CD4-positive, alpha-beta memory T cell (primary cell): ENCODE measurements around the gene GDPD1. TPM values are rescaled to one million over a fixed set of nuclear protein-coding genes. Genes with fewer than 3 reads are reported as not detected.
A peak's percentile ranks its signal among the peaks of the same experiment; 100 is the strongest.

Source experiments
- CTCF ChIA-PET: fragments of 350-600 bp; sonication (Branson Sonifier 250); formaldehyde crosslinking; loops from one replicate; lab custom pipeline; 2021; ENCODE audit warnings: inconsistent platforms; ENCODE audit not compliant: partially characterized antibody; lab: Charles Lee
- POLR2A ChIA-PET: fragments of 350-600 bp; sonication (Branson Sonifier 250); formaldehyde crosslinking; loops from one replicate; lab custom pipeline; 2021; ENCODE audit not compliant: partially characterized antibody; lab: Charles Lee
- DNase-seq, 5 donors: peaks; one replicate each; pipeline versions ENCODE4 v3.0.0 to v3.0.0-alpha.2; 2020 to 2022; ENCODE audit warnings: mixed read lengths in 1 of 5
- H3K27ac ChIP-seq: one replicate; pipeline ENCODE4 v1.7.0; 2013; ENCODE audit warnings: low read depth, low read length
- H3K27me3 ChIP-seq: 2 replicates; pipeline ENCODE4 v1.7.0; 2013; ENCODE audit warnings: mild to moderate bottlenecking, low read length, moderate library complexity; ENCODE audit not compliant: insufficient read depth
- H3K36me3 ChIP-seq: 2 replicates; pipeline ENCODE4 v1.7.0; 2013; ENCODE audit warnings: mild to moderate bottlenecking, low read length, moderate library complexity; ENCODE audit not compliant: insufficient read depth
- H3K4me1 ChIP-seq: 2 replicates; pipeline ENCODE4 v1.7.0; 2013; ENCODE audit warnings: mild to moderate bottlenecking, low read length, moderate library complexity; ENCODE audit not compliant: insufficient read depth
- H3K4me3 ChIP-seq, 2 donors: one replicate each; pipeline ENCODE4 v1.7.0; 2013; ENCODE audit warnings: low read length in 2 of 2, mild to moderate bottlenecking in 1 of 2
- H3K9me3 ChIP-seq, 2 donors: one replicate each; pipeline ENCODE4 v1.7.0; 2013; ENCODE audit warnings: low read length in 2 of 2, control low read depth in 1 of 2; ENCODE audit not compliant: control insufficient read depth in 1 of 2
- H3K27ac Mint-ChIP-seq, 7 donors: one replicate each; pipeline ENCODE4 v1.8.0; 2020 to 2021; ENCODE audit warnings: mixed read lengths in 7 of 7, mild to moderate bottlenecking in 6 of 7, inconsistent platforms in 3 of 7, moderate library complexity in 3 of 7
- H3K27me3 Mint-ChIP-seq, 2 donors: one replicate each; pipeline ENCODE4 v1.8.0; 2020 to 2021; ENCODE audit warnings: mixed read lengths in 2 of 2
- H3K36me3 Mint-ChIP-seq, 2 donors: one replicate each; pipeline ENCODE4 v1.8.0; 2020 to 2021; ENCODE audit warnings: mixed read lengths in 2 of 2, inconsistent platforms in 1 of 2, mild to moderate bottlenecking in 1 of 2
- H3K4me1 Mint-ChIP-seq, 4 donors: one replicate each; pipeline ENCODE4 v1.8.0; 2020 to 2021; ENCODE audit warnings: mixed read lengths in 4 of 4, mild to moderate bottlenecking in 1 of 4
- H3K4me3 Mint-ChIP-seq, 8 donors: one replicate each; pipeline ENCODE4 v1.8.0; 2020 to 2021; ENCODE audit warnings: mixed read lengths in 8 of 8, mild to moderate bottlenecking in 7 of 8, moderate library complexity in 6 of 8, inconsistent platforms in 3 of 8
- H3K9me3 Mint-ChIP-seq, 8 donors: one replicate each; pipeline ENCODE4 v1.8.0; 2020 to 2021; ENCODE audit warnings: mixed read lengths in 8 of 8, mild to moderate bottlenecking in 5 of 8, inconsistent platforms in 3 of 8, moderate library complexity in 1 of 8
- intact Hi-C: fragments of 100-400 bp; cut with micrococcal nuclease; formaldehyde crosslinking; loops from one replicate; pipeline ENCODE4 v1.15.1; 2023
- polyA plus RNA-seq, 2 donors: library from polyadenylated mRNA; unstranded; fragments of 300-500 nt; fragmentation: Illumina TruSeq; gene quantifications; one replicate each; pipeline ENCODE4 v1.2.3, GENCODE V29; 2021
- total RNA-seq, 2 experiments: library from RNA; stranded (reverse); gene quantifications; one replicate each; pipeline ENCODE4 v1.2.3, GENCODE V29; 2021

The GDPD1 gene
- total and polyA plus RNA-seq, 4 experiments from 2014 or later = 0.88 to 5.3 (median 3.6) TPM

DNA sequence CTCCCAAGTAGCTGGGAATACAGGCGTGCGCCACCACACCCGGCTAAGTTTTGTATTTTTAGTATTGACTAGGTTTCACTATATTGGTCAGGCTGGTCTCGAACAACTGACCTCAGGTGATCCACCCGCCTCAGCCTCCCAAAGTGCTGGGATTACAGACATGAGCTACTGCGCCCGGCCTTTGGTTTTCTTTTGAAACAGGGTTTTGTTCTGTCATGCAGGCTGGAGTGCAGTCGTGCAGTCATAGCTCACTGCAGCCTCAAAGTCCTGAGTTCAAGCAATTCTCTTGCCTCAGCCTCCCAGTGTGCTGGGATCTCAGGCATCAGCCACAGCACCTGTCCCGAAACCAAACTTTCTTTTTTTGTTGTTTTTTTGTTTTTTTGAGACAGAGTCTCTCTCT is 39.7 kb upstream of the GDPD1 start:
- CTCF ChIA-PET = interaction anchor here (0.7 kb wide), 1 partner anchor 679 kb away, joined by 3 read pairs; no protein-coding TSS in a partner anchor
- Mint-ChIP-seq H3K27me3 (no peaks in the 10 kb centered on the region), H3K4me1 (peaks cover 0 to 4% (median 0%) of the 10 kb centered on the region in 4 donors), H3K36me3 (no peaks in the 10 kb centered on the region), H3K9me3 (no peaks in the 10 kb centered on the region), H3K27ac (no peak overlapping the region), H3K4me3 (no peak overlapping the region)
- no peak for DNase-seq
- Histone ChIP-seq H3K4me1 (no peaks in the 10 kb centered on the region), H3K9me3 (no peaks in the 10 kb centered on the region), H3K27ac (no peak overlapping the region), H3K4me3 (no peak overlapping the region), H3K27me3 (no peaks in the 10 kb centered on the region), H3K36me3 (no peaks in the 10 kb centered on the region)
- intact Hi-C loops = no loop called here
- POLR2A ChIA-PET = no interaction called here

DNA sequence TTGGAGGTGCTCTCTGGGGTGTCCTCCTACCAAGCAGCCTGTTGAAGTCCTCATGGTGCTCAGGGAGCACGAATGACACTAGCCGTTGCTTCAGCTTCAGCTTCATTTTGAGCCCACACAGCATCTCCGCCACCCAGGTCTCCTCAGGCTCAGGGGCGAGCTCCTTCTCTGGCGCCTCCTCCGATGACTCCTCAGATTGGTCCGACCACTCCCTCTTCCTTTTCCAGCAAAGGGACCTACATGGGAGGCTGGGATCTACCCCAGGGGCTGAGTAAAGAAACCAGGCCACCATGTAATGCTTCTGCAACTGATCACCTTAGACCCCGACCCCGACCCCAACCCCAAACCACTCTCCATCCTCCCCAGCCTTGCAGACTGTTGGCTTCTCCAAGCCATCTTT is 38.8 kb upstream of the GDPD1 start:
- H3K36me3 Mint-ChIP-seq = no peaks in the 10 kb centered on the region
- no peak overlapping the region for H3K4me3 ChIP-seq
- peaks cover 0 to 2% (median 0%) of the 10 kb centered on the region in 4 donors for H3K4me1 Mint-ChIP-seq
- intact Hi-C loops = no loop called here
- H3K27me3 ChIP-seq = no peaks in the 10 kb centered on the region
- no peak overlapping the region for H3K27ac Mint-ChIP-seq
- H3K9me3 Mint-ChIP-seq = no peaks in the 10 kb centered on the region
- no peak overlapping the region for H3K27ac ChIP-seq
- DNase-seq = no peak
- ChIA-PET POLR2A (no interaction called here), CTCF (interaction anchor here (0.6 kb wide), 1 partner anchor 986 kb away, joined by 4 read pairs; no protein-coding TSS in a partner anchor)
- no peaks in the 10 kb centered on the region for H3K36me3 ChIP-seq
- no peaks in the 10 kb centered on the region for H3K4me1 ChIP-seq
- H3K9me3 ChIP-seq = no peaks in the 10 kb centered on the region
- no peak overlapping the region for H3K4me3 Mint-ChIP-seq
- H3K27me3 Mint-ChIP-seq = no peaks in the 10 kb centered on the region

- DNase-seq = no peak
- Mint-ChIP-seq H3K27me3 (no peaks in the 10 kb centered on the region), H3K9me3 (no peaks in the 10 kb centered on the region), H3K4me1 (no peaks in the 10 kb centered on the region), H3K27ac (peak overlapping the region in 1 of 7 donors; percentile 31), H3K4me3 (no peak overlapping the region), H3K36me3 (no peaks in the 10 kb centered on the region)
- Histone ChIP-seq H3K27ac (no peak overlapping the region), H3K9me3 (no peaks in the 10 kb centered on the region), H3K27me3 (no peaks in the 10 kb centered on the region), H3K36me3 (no peaks in the 10 kb centered on the region), H3K4me1 (no peaks in the 10 kb centered on the region), H3K4me3 (no peak overlapping the region)
- CTCF ChIA-PET = no interaction called here
- intact Hi-C loops = no loop called here
- POLR2A ChIA-PET = interaction anchor here (0.6 kb wide), 1 partner anchor 23 kb away, joined by 3 read pairs; no protein-coding TSS in a partner anchor
Measured at GRCh38 chr17:59185997-59186396, 34.3 kb upstream of the GDPD1 start.

- Histone ChIP-seq H3K36me3 (no peaks in the 10 kb centered on the region), H3K4me3 (no peak overlapping the region), H3K27ac (no peak overlapping the region), H3K27me3 (no peaks in the 10 kb centered on the region), H3K4me1 (no peaks in the 10 kb centered on the region), H3K9me3 (no peaks in the 10 kb centered on the region)
- no peak for DNase-seq
- H3K27me3 Mint-ChIP-seq = no peaks in the 10 kb centered on the region
- POLR2A ChIA-PET = interaction anchor here (0.6 kb wide), 1 partner anchor 1018 kb away, joined by 3 read pairs; no protein-coding TSS in a partner anchor
- H3K27ac Mint-ChIP-seq = peak overlapping the region in 1 of 7 donors; percentile 77
- CTCF ChIA-PET = no interaction called here
- no peaks in the 10 kb centered on the region for H3K36me3 Mint-ChIP-seq
- no peaks in the 10 kb centered on the region for H3K9me3 Mint-ChIP-seq
- H3K4me1 Mint-ChIP-seq = no peaks in the 10 kb centered on the region
- H3K4me3 Mint-ChIP-seq = no peak overlapping the region
- intact Hi-C loops = no loop called here
Measured at GRCh38 chr17:59186850-59187249, 33.5 kb upstream of the GDPD1 start.

- H3K27ac Mint-ChIP-seq = no peak overlapping the region
- CTCF ChIA-PET = no interaction called here
- intact Hi-C loops = no loop called here
Measured at GRCh38 chr17:59190806-59191205, 29.5 kb upstream of the GDPD1 start.

DNA sequence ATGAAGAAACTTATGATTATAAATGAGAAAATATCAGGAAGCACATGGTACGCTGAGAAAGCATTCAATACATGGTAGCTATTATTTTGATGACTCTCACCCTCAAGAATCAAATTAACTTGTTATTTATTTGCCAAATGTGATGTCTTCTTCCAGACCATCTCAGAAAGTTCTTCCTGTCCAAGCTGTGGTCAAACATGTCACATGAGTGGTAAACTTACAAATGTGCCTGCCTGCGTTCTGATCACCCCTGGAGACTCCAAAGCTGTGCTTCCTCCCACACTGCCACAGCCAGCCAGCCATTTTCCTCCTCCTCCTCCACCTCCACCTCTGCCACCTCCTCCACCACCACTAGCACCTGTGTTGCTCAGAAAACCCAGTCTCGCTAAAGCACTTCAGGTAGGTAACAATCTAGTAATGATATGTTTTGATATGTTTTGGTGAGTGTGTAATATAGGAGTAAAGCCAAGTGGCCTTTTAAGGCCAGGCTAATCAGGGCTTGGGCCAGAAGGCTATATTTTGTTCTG is 26.9 kb upstream of the GDPD1 start:
- no peak for DNase-seq
- H3K9me3 ChIP-seq = no peaks in the 10 kb centered on the region
- no peaks in the 10 kb centered on the region for H3K27me3 ChIP-seq
- no peak overlapping the region for H3K27ac ChIP-seq
- H3K4me1 ChIP-seq = no peaks in the 10 kb centered on the region
- H3K4me1 Mint-ChIP-seq = no peaks in the 10 kb centered on the region
- intact Hi-C loops = no loop called here
- no peak overlapping the region for H3K4me3 ChIP-seq
- no peaks in the 10 kb centered on the region for H3K36me3 Mint-ChIP-seq
- H3K9me3 Mint-ChIP-seq = no peaks in the 10 kb centered on the region
- ChIA-PET CTCF (no interaction called here), POLR2A (no interaction called here)
- no peaks in the 10 kb centered on the region for H3K27me3 Mint-ChIP-seq
- no peaks in the 10 kb centered on the region for H3K36me3 ChIP-seq
- peak overlapping the region in 1 of 7 donors; percentile 48 for H3K27ac Mint-ChIP-seq
- no peak overlapping the region for H3K4me3 Mint-ChIP-seq

More at GRCh38 chr17:59190806-59191205, 29.5 kb upstream of the GDPD1 start:
- Mint-ChIP-seq H3K9me3 (no peaks in the 10 kb centered on the region), H3K4me3 (no peak overlapping the region), H3K36me3 (no peaks in the 10 kb centered on the region), H3K4me1 (no peaks in the 10 kb centered on the region), H3K27me3 (no peaks in the 10 kb centered on the region)
- Histone ChIP-seq H3K4me1 (no peaks in the 10 kb centered on the region), H3K27ac (no peak overlapping the region), H3K9me3 (no peaks in the 10 kb centered on the region), H3K27me3 (no peaks in the 10 kb centered on the region), H3K36me3 (no peaks in the 10 kb centered on the region), H3K4me3 (no peak overlapping the region)
- no peak for DNase-seq
- POLR2A ChIA-PET = no interaction called here

DNA sequence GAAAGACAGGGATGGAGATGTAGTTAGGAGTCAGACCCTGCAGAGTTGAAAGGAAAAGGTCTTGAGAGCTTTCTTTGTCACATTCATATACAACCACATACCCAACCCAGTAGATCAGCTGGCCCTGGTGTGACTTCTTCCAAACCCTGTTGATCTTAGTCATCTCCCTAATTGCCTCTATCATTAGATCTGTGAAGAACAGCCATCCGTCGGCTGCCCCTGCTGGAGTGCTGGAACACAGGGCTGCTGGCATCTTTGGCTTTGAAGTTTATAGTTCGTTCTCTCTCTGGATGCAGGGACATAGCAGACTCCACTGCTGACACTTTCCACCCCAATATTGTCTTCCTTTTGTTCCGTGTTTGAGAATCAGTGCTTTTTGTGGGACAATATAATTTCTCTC is 20.9 kb upstream of the GDPD1 start:
- no peaks in the 10 kb centered on the region for H3K36me3 Mint-ChIP-seq
- Histone ChIP-seq H3K27me3 (no peaks in the 10 kb centered on the region), H3K9me3 (no peaks in the 10 kb centered on the region), H3K4me3 (no peak overlapping the region), H3K36me3 (no peaks in the 10 kb centered on the region), H3K27ac (no peak overlapping the region), H3K4me1 (no peaks in the 10 kb centered on the region)
- CTCF ChIA-PET = no interaction called here
- DNase-seq = no peak
- intact Hi-C loops = no loop called here
- H3K4me1 Mint-ChIP-seq = no peaks in the 10 kb centered on the region
- peak overlapping the region in 1 of 7 donors; percentile 2 for H3K27ac Mint-ChIP-seq
- POLR2A ChIA-PET = no interaction called here
- no peak overlapping the region for H3K4me3 Mint-ChIP-seq
- no peaks in the 10 kb centered on the region for H3K9me3 Mint-ChIP-seq
- H3K27me3 Mint-ChIP-seq = no peaks in the 10 kb centered on the region
